ENCODE data around the gene WFIKKN2. TPM values are rescaled to one million over a fixed set of nuclear protein-coding genes. Genes with fewer than 3 reads are reported as not detected.

Gene WFIKKN2
- total RNA-seq, 1 experiment from 2014 or later, result not detected

- H3K27ac Mint-ChIP-seq (ENCODE audit: unreplicated experiment), result no peak overlapping the region
- POLR2A ChIA-PET, result no interaction called here
- no peaks in the 10 kb centered on the region for H3K27me3 ChIP-seq (replicated peaks; ENCODE audit: control insufficient read depth, insufficient read depth, low read length)
Measured at GRCh38 chr17:50837286-50837979, 2.0 kb downstream of the WFIKKN2 start.

GRCh38 chr17:50837980-50838954, 2.9 kb downstream of the WFIKKN2 start:
- ChIA-PET CTCF (interaction anchor here (0.5 to 13.7 kb wide), 3 partner anchors 10 to 58 kb away, joined by 3 to 247 read pairs (median 4); no protein-coding TSS in a partner anchor), POLR2A (no interaction called here)
- H3K9me3 ChIP-seq, result no peaks in the 10 kb centered on the region
- Mint-ChIP-seq H3K36me3 (ENCODE audit: insufficient read depth, unreplicated experiment) (no peaks in the 10 kb centered on the region), H3K27ac (ENCODE audit: unreplicated experiment) (no peak overlapping the region), H3K4me1 (ENCODE audit: low read depth, unreplicated experiment) (no peaks in the 10 kb centered on the region), H3K27me3 (ENCODE audit: insufficient read depth, unreplicated experiment) (no peaks in the 10 kb centered on the region), H3K9me3 (ENCODE audit: unreplicated experiment) (no peaks in the 10 kb centered on the region), H3K4me3 (ENCODE audit: unreplicated experiment) (no peak overlapping the region)
- no peak for TF ChIP-seq CTCF (IDR thresholded peaks at IDR 0.05; ENCODE audit: insufficient read depth in 1 of 2, low read depth in 1 of 2, low read length in 1 of 2, severe bottlenecking in 1 of 2, unreplicated experiment in 1 of 2)
- no peaks in the 10 kb centered on the region for H3K36me3 ChIP-seq (ENCODE audit: control insufficient read depth, insufficient read depth, low read length)
- intact Hi-C loops (cut with micrococcal nuclease; ENCODE audit: unreplicated experiment), result no loop called here
- H3K4me3 ChIP-seq (ENCODE audit: low read depth, low read length), result no peak overlapping the region
- no TSS peak for BruUV-seq (replicated peaks)
- DNase-seq, result peak in 1 of 2 experiments; percentile 39
- H3K4me1 ChIP-seq, result no peaks in the 10 kb centered on the region
- H3K27me3 ChIP-seq (replicated peaks; ENCODE audit: control insufficient read depth, insufficient read depth, low read length), result no peaks in the 10 kb centered on the region

More at GRCh38 chr17:50837286-50837979, 2.0 kb downstream of the WFIKKN2 start:
- Mint-ChIP-seq H3K4me3 (ENCODE audit: unreplicated experiment) (no peak overlapping the region), H3K9me3 (ENCODE audit: unreplicated experiment) (no peaks in the 10 kb centered on the region), H3K36me3 (ENCODE audit: insufficient read depth, unreplicated experiment) (no peaks in the 10 kb centered on the region), H3K4me1 (ENCODE audit: low read depth, unreplicated experiment) (peaks cover 6% of the 10 kb centered on the region), H3K27me3 (ENCODE audit: insufficient read depth, unreplicated experiment) (no peaks in the 10 kb centered on the region)
- BruUV-seq (replicated peaks), result no TSS peak
- Histone ChIP-seq H3K4me1 (peaks cover 6% of the 10 kb centered on the region; the same call in 1 of the 2 replicates), H3K4me3 (ENCODE audit: low read depth, low read length) (no peak overlapping the region), H3K9me3 (no peaks in the 10 kb centered on the region), H3K36me3 (ENCODE audit: control insufficient read depth, insufficient read depth, low read length) (no peaks in the 10 kb centered on the region)
- no peak for TF ChIP-seq CTCF (IDR thresholded peaks at IDR 0.05; ENCODE audit: insufficient read depth in 1 of 2, low read depth in 1 of 2, low read length in 1 of 2, severe bottlenecking in 1 of 2, unreplicated experiment in 1 of 2)
- intact Hi-C loops (cut with micrococcal nuclease; ENCODE audit: unreplicated experiment), result no loop called here
- CTCF ChIA-PET, result interaction anchor here (1.4 to 13.7 kb wide), 2 partner anchors 9 to 53 kb away, joined by 4 to 247 read pairs; no protein-coding TSS in a partner anchor
- DNase-seq, result peak in 1 of 2 experiments; percentile 36
